GM13977 (cell line): ENCODE results near the gene RELN.

Source experiments
- DNase-seq: peaks from one replicate; pipeline ENCODE4 v3.0.0; 2012; ENCODE audit warnings: low spot score
- in situ Hi-C: fragments of 300-500 bp; cut with MboI; formaldehyde crosslinking; loops from one replicate; pipeline ENCODE4 v1.12.0; 2022; ENCODE audit warnings: low sequenced_read_pairs, low pct_unique_long_range_greater_than_20kb, mixed read lengths, inconsistent platforms; ENCODE audit not compliant: unreplicated experiment
- TF ChIP-seq, protein P1 (sequence below): IDR thresholded peaks from 2 replicates; pipeline ENCODE4 v1.5.1; 2012; ENCODE audit warnings: mild to moderate bottlenecking, control low read depth; ENCODE audit not compliant: insufficient read depth; ENCODE audit errors: extremely low read depth, missing control alignments

The RELN gene

DNA sequence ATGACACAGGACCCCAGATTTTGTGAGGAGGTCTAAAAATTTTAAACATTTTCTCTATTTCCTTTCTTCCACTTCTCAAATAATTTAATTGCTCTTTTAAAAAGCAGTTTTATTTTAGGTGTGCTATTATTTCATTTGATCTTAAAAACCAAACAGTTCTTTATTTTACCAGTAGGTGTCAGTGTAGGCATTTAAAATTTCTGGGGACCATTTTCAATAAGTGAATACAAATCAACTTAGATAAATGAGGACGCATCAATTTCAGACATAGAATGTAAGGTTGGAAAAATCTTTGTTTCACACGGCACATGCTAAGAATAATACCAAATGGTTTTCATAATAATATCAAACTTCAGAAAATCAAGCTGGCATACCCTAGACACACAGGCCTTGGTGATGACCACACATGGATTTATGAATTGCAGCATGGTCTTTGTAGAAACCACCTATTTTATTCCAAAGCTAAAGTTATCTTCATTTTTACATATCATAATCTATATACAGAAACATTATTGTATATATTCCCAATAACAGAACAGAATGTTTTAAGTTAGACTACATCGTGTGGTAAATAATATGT is 415.9 kb downstream of the RELN start:
- in situ Hi-C loops, result loop anchor here (25.0 kb wide), 1 partner anchor 589 kb away; no protein-coding TSS in a partner anchor
- TF ChIP-seq, protein P1, sequence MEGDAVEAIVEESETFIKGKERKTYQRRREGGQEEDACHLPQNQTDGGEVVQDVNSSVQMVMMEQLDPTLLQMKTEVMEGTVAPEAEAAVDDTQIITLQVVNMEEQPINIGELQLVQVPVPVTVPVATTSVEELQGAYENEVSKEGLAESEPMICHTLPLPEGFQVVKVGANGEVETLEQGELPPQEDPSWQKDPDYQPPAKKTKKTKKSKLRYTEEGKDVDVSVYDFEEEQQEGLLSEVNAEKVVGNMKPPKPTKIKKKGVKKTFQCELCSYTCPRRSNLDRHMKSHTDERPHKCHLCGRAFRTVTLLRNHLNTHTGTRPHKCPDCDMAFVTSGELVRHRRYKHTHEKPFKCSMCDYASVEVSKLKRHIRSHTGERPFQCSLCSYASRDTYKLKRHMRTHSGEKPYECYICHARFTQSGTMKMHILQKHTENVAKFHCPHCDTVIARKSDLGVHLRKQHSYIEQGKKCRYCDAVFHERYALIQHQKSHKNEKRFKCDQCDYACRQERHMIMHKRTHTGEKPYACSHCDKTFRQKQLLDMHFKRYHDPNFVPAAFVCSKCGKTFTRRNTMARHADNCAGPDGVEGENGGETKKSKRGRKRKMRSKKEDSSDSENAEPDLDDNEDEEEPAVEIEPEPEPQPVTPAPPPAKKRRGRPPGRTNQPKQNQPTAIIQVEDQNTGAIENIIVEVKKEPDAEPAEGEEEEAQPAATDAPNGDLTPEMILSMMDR, result peak; percentile 44
- DNase-seq, result peak; percentile 17

DNA sequence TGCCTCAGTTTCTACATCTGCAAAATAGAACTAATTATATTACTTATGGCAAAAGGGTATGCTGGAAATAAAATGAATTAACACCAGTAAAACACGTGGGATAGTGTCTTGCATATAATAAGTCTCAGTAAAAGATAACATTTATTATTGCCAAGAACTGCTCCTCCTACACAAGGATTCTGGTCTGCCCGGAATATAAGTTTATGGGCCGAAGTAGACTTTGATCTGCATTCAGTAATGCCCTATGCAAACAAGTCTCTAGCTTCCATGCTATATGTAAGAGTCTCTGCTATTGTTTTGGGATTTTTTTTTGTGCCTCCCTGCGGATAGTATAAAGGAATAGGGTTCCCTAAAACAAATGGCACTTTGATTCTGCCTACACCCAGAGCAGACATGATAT is 417.9 kb downstream of the RELN start:
- DNase-seq, result no peak
- TF ChIP-seq, protein P1, result no peak
- in situ Hi-C loops, result loop anchor here (25.0 kb wide), 1 partner anchor 591 kb away; no protein-coding TSS in a partner anchor

DNA sequence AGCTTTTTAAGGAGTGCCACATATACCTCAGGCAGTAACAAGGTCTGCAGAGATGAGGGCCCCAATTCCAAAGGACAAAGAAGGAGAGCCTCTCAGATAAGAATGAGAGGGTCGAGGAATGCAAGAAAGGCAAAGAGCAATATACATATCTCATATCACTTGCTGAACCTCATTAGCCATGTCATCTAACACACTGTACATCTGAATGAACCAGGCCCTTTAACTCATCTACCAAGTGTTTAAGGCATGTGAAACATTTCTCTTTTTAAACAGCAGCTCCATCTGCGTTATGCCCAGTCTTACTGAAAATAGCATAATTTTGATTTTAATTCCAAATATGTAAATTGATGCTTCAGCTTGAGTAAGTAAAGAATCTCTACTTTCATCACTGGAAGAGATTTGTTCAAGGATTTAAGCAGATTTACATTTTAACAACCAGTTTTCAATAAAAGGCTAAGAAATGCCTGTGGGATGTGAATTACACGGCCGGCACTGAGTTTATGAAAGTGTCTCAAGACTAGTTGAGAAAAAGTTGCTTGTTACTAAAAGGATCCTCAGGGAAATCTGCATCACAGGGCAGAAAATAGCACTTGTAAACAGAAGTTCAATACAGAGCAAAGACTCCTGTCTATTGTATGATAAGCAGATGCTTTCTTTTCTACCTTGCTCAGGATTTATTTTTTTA is 419.7 kb downstream of the RELN start:
- in situ Hi-C loops, result loop anchor here (25.0 kb wide), 1 partner anchor 593 kb away; no protein-coding TSS in a partner anchor
- TF ChIP-seq, protein P1, result no peak
- DNase-seq, result no peak

DNA sequence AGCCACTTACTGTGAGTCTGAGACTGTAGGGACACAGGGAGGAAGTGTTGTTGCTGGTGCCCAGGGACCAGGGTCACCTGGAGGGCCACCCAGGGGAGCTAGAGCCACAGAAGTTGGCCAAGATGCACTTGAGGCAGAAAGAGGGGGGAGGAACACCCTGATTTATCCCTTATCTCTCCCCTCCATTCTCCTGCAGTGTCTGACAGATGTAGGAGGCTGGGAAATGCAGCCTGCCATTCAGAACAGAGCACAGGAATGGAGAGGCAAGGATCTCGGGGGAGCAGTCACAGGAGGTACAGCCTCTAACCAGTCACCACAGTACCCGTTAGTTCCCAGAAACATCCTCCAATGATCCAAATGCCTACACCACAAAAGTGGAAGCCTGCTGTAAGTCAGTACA is 425.0 kb downstream of the RELN start:
- DNase-seq, result no peak
- in situ Hi-C loops, result loop anchor here (25.0 kb wide), 1 partner anchor 598 kb away; no protein-coding TSS in a partner anchor
- TF ChIP-seq, protein P1, result no peak

DNA sequence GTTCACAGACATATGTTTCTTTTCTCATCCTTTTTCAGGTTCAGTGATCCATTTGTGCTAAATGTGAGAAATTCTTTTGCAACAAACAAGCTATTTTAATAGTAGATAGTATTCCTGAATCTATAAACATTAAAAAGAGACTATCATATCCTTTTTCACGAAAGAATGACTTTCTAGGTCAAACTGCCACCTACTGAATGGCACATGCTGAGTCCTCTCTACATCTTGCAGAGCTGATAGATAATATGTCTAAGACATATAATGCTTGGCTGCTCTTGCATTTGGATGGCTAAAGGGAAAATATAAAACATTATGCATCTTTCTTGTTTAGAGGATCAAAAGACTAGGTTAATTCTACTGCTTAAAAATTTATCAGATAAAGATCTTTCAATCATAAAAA is 429.3 kb downstream of the RELN start:
- no peak for DNase-seq
- in situ Hi-C loops, result loop anchor here (25.0 kb wide), 1 partner anchor 602 kb away; no protein-coding TSS in a partner anchor
- TF ChIP-seq, protein P1, result no peak

DNA sequence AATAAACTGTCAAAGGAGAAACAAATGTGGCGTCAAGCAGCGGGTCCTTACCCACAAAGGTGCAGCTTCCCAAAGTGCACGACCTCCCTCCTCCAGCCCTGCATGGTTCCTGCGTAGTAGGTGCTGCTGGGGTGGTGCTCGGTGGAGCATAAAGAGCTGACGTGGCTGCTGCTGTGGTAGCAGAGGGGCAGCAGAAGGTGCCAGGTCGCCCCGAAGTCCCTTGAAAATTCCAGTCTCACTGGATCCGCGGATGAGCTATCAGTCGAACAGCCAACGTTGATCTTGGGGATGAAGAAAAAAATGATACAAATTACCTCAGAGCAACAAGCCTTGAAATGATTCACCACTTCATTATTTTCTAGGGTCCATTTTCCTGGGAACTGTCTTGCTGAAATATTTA is 438.4 kb downstream of the RELN start:
- TF ChIP-seq, protein P1, result no peak
- in situ Hi-C loops, result loop anchor here (25.0 kb wide), 1 partner anchor 611 kb away; no protein-coding TSS in a partner anchor
- DNase-seq, result no peak
